Mucosa of descending colon (tissue), 3 donors: ENCODE measurements around the gene CELSR2. TPM values are rescaled to one million over a fixed set of nuclear protein-coding genes. Genes with fewer than 3 reads are reported as not detected.

ENCODE experiments used
- ATAC-seq: fragments of 200-7000 bp; cut with Tn5 transposase; one replicate; pipeline ENCODE4 v1.9.1; 2020; ENCODE audit warnings: mild to moderate bottlenecking, moderate library complexity
- DNase-seq, 3 donors: peaks; one replicate each; pipeline ENCODE4 v3.0.0-alpha.2; 2020
- H3K36me3 ChIP-seq: fragments of 200-600 bp; one replicate; pipeline ENCODE4 v1.8.0; 2021; ENCODE audit warnings: low read depth, mild to moderate bottlenecking
- H3K4me1 ChIP-seq: fragments of 200-600 bp; one replicate; pipeline ENCODE4 v1.8.0; 2021; ENCODE audit warnings: low read depth, mild to moderate bottlenecking
- H3K4me3 ChIP-seq: fragments of 200-600 bp; one replicate; pipeline ENCODE4 v1.8.0; 2021; ENCODE audit warnings: mild to moderate bottlenecking
- H3K9me3 ChIP-seq: fragments of 200-600 bp; one replicate; pipeline ENCODE4 v1.8.0; 2021; ENCODE audit warnings: mild to moderate bottlenecking
- CTCF ChIP-seq: fragments of 200-600 bp; IDR thresholded peaks from one replicate; pipeline ENCODE4 v1.8.0; 2022; ENCODE audit warnings: antibody characterized with exemption, mild to moderate bottlenecking
- intact Hi-C, 2 donors: fragments of 100-400 bp; cut with DNase I in 1 of 2; cut with micrococcal nuclease in 1 of 2; formaldehyde crosslinking; loops; one replicate each; pipeline versions ENCODE4 v1.11.0 to v1.11.1; 2022; cut with DNase I, micrococcal nuclease
- total RNA-seq, 3 donors: library from RNA; stranded (reverse); fragmentation: NEBNext Ultra II Directional in 2 of 3; extraction: Animal tissue kit (Norgen Biotek cat#: 25700) in 2 of 3; gene quantifications; one replicate each; pipeline versions ENCODE4 v1.2.1 to v1.2.4, GENCODE V29; 2021 to 2023
- donor health status: DM: no; HTN: no; CAD: no; lungs with moderate emphysema.
- donor health status: DM: no; HTN: no; CAD: no.
- donor health status: DM: no; HTN: yes; CAD: no.

The CELSR2 gene
- total RNA-seq, 3 donors from 2014 or later = 2.8 to 14.7 (median 3.2) TPM

- no peaks in the 10 kb centered on the region for H3K4me1 ChIP-seq
- no peak overlapping the region for H3K4me3 ChIP-seq
- ATAC-seq (no peak), DNase-seq (peak in 2 of 3 donors; percentile 27 to 30)
- H3K9me3 ChIP-seq = no peaks in the 10 kb centered on the region
- intact Hi-C loops = no loop called here
- no peak for TF ChIP-seq CTCF
- H3K36me3 ChIP-seq = no peaks in the 10 kb centered on the region
Observed at GRCh38 chr1:109250454-109251276, 1.3 kb downstream of the CELSR2 start.

- no peak overlapping the region for H3K4me3 ChIP-seq
- intact Hi-C loops = no loop called here
- DNase-seq (peak in 1 of 3 donors; percentile 15), ATAC-seq (no peak)
- no peaks in the 10 kb centered on the region for H3K4me1 ChIP-seq
- H3K36me3 ChIP-seq = no peaks in the 10 kb centered on the region
- no peaks in the 10 kb centered on the region for H3K9me3 ChIP-seq
- no peak for TF ChIP-seq CTCF
Observed at GRCh38 chr1:109251277-109252166, 2.2 kb downstream of the CELSR2 start.

GRCh38 chr1:109252167-109252892 lies 3.0 kb downstream of the CELSR2 start:
- H3K9me3 ChIP-seq = no peaks in the 10 kb centered on the region
- TF ChIP-seq CTCF = no peak
- no peak overlapping the region for H3K4me3 ChIP-seq
- DNase-seq (peak in 2 of 3 donors; percentile 20 to 47), ATAC-seq (no peak)
- intact Hi-C loops = no loop called here
- no peaks in the 10 kb centered on the region for H3K4me1 ChIP-seq
- no peaks in the 10 kb centered on the region for H3K36me3 ChIP-seq

- Histone ChIP-seq H3K4me1 (no peaks in the 10 kb centered on the region), H3K4me3 (no peak overlapping the region), H3K36me3 (no peaks in the 10 kb centered on the region), H3K9me3 (no peaks in the 10 kb centered on the region)
- no peak for ATAC-seq
- intact Hi-C loops = no loop called here
- peak in 2 of 3 donors; percentile 9 to 55 for DNase-seq
- no peak for TF ChIP-seq CTCF
Observed at GRCh38 chr1:109252893-109253802, 3.8 kb downstream of the CELSR2 start.
